Panc1 (cell line): ENCODE results near the gene SH3TC2.
A peak's percentile ranks its signal among the peaks of the same experiment; 100 is the strongest.

ENCODE experiments used
- CTCF ChIP-seq: fragments of 450-650 bp; IDR thresholded peaks from 2 replicates; pipeline ENCODE4 v1.5.1; 2017; ENCODE audit warnings: mild to moderate bottlenecking
- POLR2AphosphoS5 ChIP-seq: IDR thresholded peaks from 2 replicates; pipeline ENCODE4 v1.6.1; 2012; ENCODE audit warnings: mild to moderate bottlenecking, low read depth, low read length, moderate library complexity
- TCF7L2 ChIP-seq: IDR thresholded peaks from 2 replicates; pipeline ENCODE4 v1.6.1; 2011; ENCODE audit warnings: mild to moderate bottlenecking, low read depth, low read length, inconsistent platforms

- peak; percentile 91 for TF ChIP-seq CTCF
- TF ChIP-seq POLR2AphosphoS5, result no peak
- TF ChIP-seq TCF7L2, result no peak
Observed at GRCh38 chr5:149035372-149035790, 27.5 kb downstream of the SH3TC2 start.
